Measurements from ENCODE around the gene VEZT. TPM values are rescaled to one million over a fixed set of nuclear protein-coding genes. Genes with fewer than 3 reads are reported as not detected.

The VEZT gene
- polyA plus RNA-seq, 1 donor from 2014 or later, result 219 TPM

- no peaks in the 10 kb centered on the region for H3K9me2 ChIP-seq (ENCODE audit: insufficient read depth, low read length)
- no peaks in the 10 kb centered on the region for H4K20me1 ChIP-seq (ENCODE audit: insufficient read depth)
- no peaks in the 10 kb centered on the region for H3F3A ChIP-seq (ENCODE audit: insufficient read depth, low read length, poor library complexity, severe bottlenecking)
- no peaks in the 10 kb centered on the region for H3K27me3 ChIP-seq (ENCODE audit: insufficient read depth, low read depth, low read length)
- H3K79me2 ChIP-seq (replicated peaks; ENCODE audit: insufficient read depth, low read length), result peaks cover 9% of the 10 kb centered on the region
- H3K4me3 ChIP-seq (ENCODE audit: low read length), result no peak overlapping the region
- no peak for TF ChIP-seq POLR2AphosphoS5 (IDR thresholded peaks at IDR 0.05)
- no peak for TF ChIP-seq REST (IDR thresholded peaks at IDR 0.05; ENCODE audit: borderline replicate concordance)
- TF ChIP-seq RAD21 (conservative IDR thresholded peaks at IDR 0.05), result no peak
- TF ChIP-seq EZH2 (IDR thresholded peaks at IDR 0.05; ENCODE audit: borderline replicate concordance, insufficient read depth, low read length, poor library complexity, severe bottlenecking), result no peak
- no peak for TF ChIP-seq EP300 (conservative IDR thresholded peaks at IDR 0.05; ENCODE audit: poor library complexity, severe bottlenecking)
- TF ChIP-seq MXI1 (conservative IDR thresholded peaks at IDR 0.05; ENCODE audit: poor library complexity, severe bottlenecking), result no peak
- TF ChIP-seq CTCF (IDR thresholded peaks at IDR 0.05; ENCODE audit: poor library complexity, severe bottlenecking), result no peak
- no peak for TF ChIP-seq TAF1 (IDR thresholded peaks at IDR 0.05; ENCODE audit: low read depth)
- TF ChIP-seq SMC3 (conservative IDR thresholded peaks at IDR 0.05; ENCODE audit: poor library complexity), result no peak
- H3K9ac ChIP-seq (ENCODE audit: low read length), result no peak overlapping the region
- H3K4me2 ChIP-seq (ENCODE audit: low read length), result no peak overlapping the region
- H3K36me3 ChIP-seq (ENCODE audit: insufficient read depth, low read length), result peaks cover 22% of the 10 kb centered on the region
- no peaks in the 10 kb centered on the region for H3K9me3 ChIP-seq (ENCODE audit: low read length)
- H2AFZ ChIP-seq (ENCODE audit: low read depth, low read length), result no peak overlapping the region
- H3K27ac ChIP-seq (ENCODE audit: low read length), result no peak overlapping the region
These were observed 53.9 kb downstream of the VEZT start for GRCh38 chr12:95271465-95271864.

GRCh38 chr12:95277139-95277538 is 59.5 kb downstream of the VEZT start:
- peaks cover 12% of the 10 kb centered on the region for H3K36me3 ChIP-seq (ENCODE audit: insufficient read depth, low read length)
- H3K79me2 ChIP-seq (replicated peaks; ENCODE audit: insufficient read depth, low read length), result peaks cover 4% of the 10 kb centered on the region
- no peak overlapping the region for H3K27ac ChIP-seq (ENCODE audit: low read length)
- H2AFZ ChIP-seq (ENCODE audit: low read depth, low read length), result no peak overlapping the region
- H3K27me3 ChIP-seq (ENCODE audit: insufficient read depth, low read depth, low read length), result no peaks in the 10 kb centered on the region
- H3K9me2 ChIP-seq (ENCODE audit: insufficient read depth, low read length), result no peaks in the 10 kb centered on the region
- TF ChIP-seq TAF1 (IDR thresholded peaks at IDR 0.05; ENCODE audit: low read depth) (no peak), POLR2AphosphoS5 (IDR thresholded peaks at IDR 0.05) (no peak), RAD21 (conservative IDR thresholded peaks at IDR 0.05) (no peak)
- no peaks in the 10 kb centered on the region for H3K9me3 ChIP-seq (ENCODE audit: low read length)
- no peak overlapping the region for H3K4me2 ChIP-seq (ENCODE audit: low read length)
- H3F3A ChIP-seq (ENCODE audit: insufficient read depth, low read length, poor library complexity, severe bottlenecking), result no peaks in the 10 kb centered on the region
- no peaks in the 10 kb centered on the region for H4K20me1 ChIP-seq (ENCODE audit: insufficient read depth)
- no peak overlapping the region for H3K9ac ChIP-seq (ENCODE audit: low read length)
- no peak overlapping the region for H3K4me3 ChIP-seq (ENCODE audit: low read length)

GRCh38 chr12:95279856-95280255 is 62.2 kb downstream of the VEZT start:
- H3K79me2 ChIP-seq (replicated peaks; ENCODE audit: insufficient read depth, low read length), result peaks cover 10% of the 10 kb centered on the region
- H3K9ac ChIP-seq (ENCODE audit: low read length), result no peak overlapping the region
- H2AFZ ChIP-seq (ENCODE audit: low read depth, low read length), result no peak overlapping the region
- no peaks in the 10 kb centered on the region for H3K27me3 ChIP-seq (ENCODE audit: insufficient read depth, low read depth, low read length)
- H3F3A ChIP-seq (ENCODE audit: insufficient read depth, low read length, poor library complexity, severe bottlenecking), result no peaks in the 10 kb centered on the region
- no peak overlapping the region for H3K4me3 ChIP-seq (ENCODE audit: low read length)
- H3K36me3 ChIP-seq (ENCODE audit: insufficient read depth, low read length), result peaks cover 20% of the 10 kb centered on the region
- H4K20me1 ChIP-seq (ENCODE audit: insufficient read depth), result no peaks in the 10 kb centered on the region
- no peaks in the 10 kb centered on the region for H3K9me2 ChIP-seq (ENCODE audit: insufficient read depth, low read length)
- no peak for TF ChIP-seq POLR2AphosphoS5 (IDR thresholded peaks at IDR 0.05)
- TF ChIP-seq SMC3 (conservative IDR thresholded peaks at IDR 0.05; ENCODE audit: poor library complexity), result no peak
- TF ChIP-seq REST (IDR thresholded peaks at IDR 0.05; ENCODE audit: borderline replicate concordance), result no peak
- TF ChIP-seq RAD21 (conservative IDR thresholded peaks at IDR 0.05), result no peak
- TF ChIP-seq CTCF (IDR thresholded peaks at IDR 0.05; ENCODE audit: poor library complexity, severe bottlenecking), result no peak
- TF ChIP-seq EZH2 (IDR thresholded peaks at IDR 0.05; ENCODE audit: borderline replicate concordance, insufficient read depth, low read length, poor library complexity, severe bottlenecking), result no peak
- H3K9me3 ChIP-seq (ENCODE audit: low read length), result no peaks in the 10 kb centered on the region
- no peak overlapping the region for H3K4me2 ChIP-seq (ENCODE audit: low read length)
- no peak overlapping the region for H3K27ac ChIP-seq (ENCODE audit: low read length)
